ENCODE data around the gene SYT1.

Gene SYT1

GRCh38 chr12:78878866-78879265, 14.3 kb downstream of the SYT1 start:
- Histone ChIP-seq H3K27me3 (ENCODE audit: insufficient read depth, poor library complexity, severe bottlenecking) (no peaks in the 10 kb centered on the region), H3K9me3 (ENCODE audit: severe bottlenecking) (no peaks in the 10 kb centered on the region), H3K36me3 (ENCODE audit: low read depth) (no peaks in the 10 kb centered on the region), H3K27ac (ENCODE audit: poor library complexity, severe bottlenecking) (no peak overlapping the region), H3K4me3 (ENCODE audit: severe bottlenecking) (no peak overlapping the region), H3K4me1 (ENCODE audit: insufficient read depth, poor library complexity, severe bottlenecking) (peaks cover 19% of the 10 kb centered on the region)
- ATAC-seq (ENCODE audit: low read depth) (no peak), DNase-seq (ENCODE audit: low spot score) (no peak)
- TF ChIP-seq CTCF (IDR thresholded peaks at IDR 0.05; ENCODE audit: poor library complexity, severe bottlenecking): no peak

GRCh38 chr12:78880078-78880477, 15.5 kb downstream of the SYT1 start:
- H3K4me1 ChIP-seq (ENCODE audit: insufficient read depth, poor library complexity, severe bottlenecking): peaks cover 19% of the 10 kb centered on the region
- no peak for TF ChIP-seq CTCF (IDR thresholded peaks at IDR 0.05; ENCODE audit: poor library complexity, severe bottlenecking)
- H3K4me3 ChIP-seq (ENCODE audit: severe bottlenecking): no peak overlapping the region
- H3K27ac ChIP-seq (ENCODE audit: poor library complexity, severe bottlenecking): no peak overlapping the region
- H3K9me3 ChIP-seq (ENCODE audit: severe bottlenecking): no peaks in the 10 kb centered on the region
- H3K27me3 ChIP-seq (ENCODE audit: insufficient read depth, poor library complexity, severe bottlenecking): no peaks in the 10 kb centered on the region
- peak; percentile 85; the same call in 2 of the 3 replicates for ATAC-seq (ENCODE audit: low read depth)
- no peaks in the 10 kb centered on the region for H3K36me3 ChIP-seq (ENCODE audit: low read depth)
- DNase-seq (ENCODE audit: low spot score): no peak

GRCh38 chr12:78881685-78882084, 17.1 kb downstream of the SYT1 start:
- no peak for TF ChIP-seq CTCF (IDR thresholded peaks at IDR 0.05; ENCODE audit: poor library complexity, severe bottlenecking)
- no peak overlapping the region for H3K4me3 ChIP-seq (ENCODE audit: severe bottlenecking)
- H3K27me3 ChIP-seq (ENCODE audit: insufficient read depth, poor library complexity, severe bottlenecking): no peaks in the 10 kb centered on the region
- H3K4me1 ChIP-seq (ENCODE audit: insufficient read depth, poor library complexity, severe bottlenecking): peaks cover 25% of the 10 kb centered on the region
- H3K36me3 ChIP-seq (ENCODE audit: low read depth): no peaks in the 10 kb centered on the region
- H3K9me3 ChIP-seq (ENCODE audit: severe bottlenecking): no peaks in the 10 kb centered on the region
- H3K27ac ChIP-seq (ENCODE audit: poor library complexity, severe bottlenecking): no peak overlapping the region
- DNase-seq (ENCODE audit: low spot score) (no peak), ATAC-seq (ENCODE audit: low read depth) (no peak)

GRCh38 chr12:78885466-78885865, 20.9 kb downstream of the SYT1 start:
- H3K27me3 ChIP-seq (ENCODE audit: insufficient read depth, poor library complexity, severe bottlenecking): no peaks in the 10 kb centered on the region
- H3K36me3 ChIP-seq (ENCODE audit: low read depth): no peaks in the 10 kb centered on the region
- H3K4me1 ChIP-seq (ENCODE audit: insufficient read depth, poor library complexity, severe bottlenecking): peaks cover 36% of the 10 kb centered on the region
- no peak for DNase-seq (ENCODE audit: low spot score)
- H3K9me3 ChIP-seq (ENCODE audit: severe bottlenecking): no peaks in the 10 kb centered on the region
- no peak for ATAC-seq (ENCODE audit: low read depth)
- no peak overlapping the region for H3K4me3 ChIP-seq (ENCODE audit: severe bottlenecking)
- no peak overlapping the region for H3K27ac ChIP-seq (ENCODE audit: poor library complexity, severe bottlenecking)
- TF ChIP-seq CTCF (IDR thresholded peaks at IDR 0.05; ENCODE audit: poor library complexity, severe bottlenecking): no peak

GRCh38 chr12:78886719-78887407, 22.3 kb downstream of the SYT1 start:
- Histone ChIP-seq H3K9me3 (ENCODE audit: severe bottlenecking) (no peaks in the 10 kb centered on the region), H3K36me3 (ENCODE audit: low read depth) (no peaks in the 10 kb centered on the region), H3K4me1 (ENCODE audit: insufficient read depth, poor library complexity, severe bottlenecking) (peaks cover 24% of the 10 kb centered on the region), H3K27ac (ENCODE audit: poor library complexity, severe bottlenecking) (peak overlapping the region; percentile 26), H3K27me3 (ENCODE audit: insufficient read depth, poor library complexity, severe bottlenecking) (no peaks in the 10 kb centered on the region), H3K4me3 (ENCODE audit: severe bottlenecking) (no peak overlapping the region)
- no peak for DNase-seq (ENCODE audit: low spot score)
- TF ChIP-seq CTCF (IDR thresholded peaks at IDR 0.05; ENCODE audit: poor library complexity, severe bottlenecking): no peak
- peak; percentile 74 for ATAC-seq (ENCODE audit: low read depth)

Measured in RWPE2 (cell line).